Skin of body (tissue), 2 donors: ENCODE measurements around the gene AIFM2. TPM values are rescaled to one million over a fixed set of nuclear protein-coding genes. Genes with fewer than 3 reads are reported as not detected.
"Not testable (repeated sequence)": the region's sequence is repeated elsewhere in the genome, so short reads cannot be mapped to it uniquely, and the experiment has no call there.

Experiments
- DNase-seq: peaks from one replicate; lab custom pipeline; 2025; lab: John Stamatoyannopoulos, UW
- total RNA-seq: library from RNA; depleted of rRNA; stranded (reverse); fragments of >200 nt; gene quantifications from one replicate; pipeline ENCODE4 v1.2.3, GENCODE V29; 2014

AIFM2 gene
- total RNA-seq = 8.5 TPM

- DNase-seq = peak; percentile 13
Observed at GRCh38 chr10:70132098-70133029, at the start of gene AIFM2. Gene AIFM2 (minus strand): TSS chr10:70132825. CDS start chr10:70124084, 8,741 bp downstream.

DNA sequence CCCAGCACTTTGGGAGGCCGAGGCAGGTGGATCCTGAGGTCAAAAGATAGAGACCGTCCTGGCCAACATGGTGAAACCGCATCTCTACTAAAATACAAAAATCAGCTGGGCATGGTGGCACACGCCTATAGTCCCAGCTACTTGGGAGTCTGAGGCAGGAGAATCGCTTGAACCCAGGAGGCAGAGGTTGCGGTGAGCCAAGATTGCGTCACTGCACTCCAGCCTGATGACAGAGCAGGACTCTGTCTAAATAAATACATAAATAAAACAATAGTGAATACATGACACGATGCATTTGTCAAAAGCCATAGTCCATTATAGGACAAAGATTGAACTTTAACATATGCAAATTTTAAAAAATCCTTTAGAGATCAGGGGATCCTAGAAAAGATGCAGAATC lies 46.6 kb upstream of the AIFM2 start:
- DNase-seq = not testable (repeated sequence)

DNA sequence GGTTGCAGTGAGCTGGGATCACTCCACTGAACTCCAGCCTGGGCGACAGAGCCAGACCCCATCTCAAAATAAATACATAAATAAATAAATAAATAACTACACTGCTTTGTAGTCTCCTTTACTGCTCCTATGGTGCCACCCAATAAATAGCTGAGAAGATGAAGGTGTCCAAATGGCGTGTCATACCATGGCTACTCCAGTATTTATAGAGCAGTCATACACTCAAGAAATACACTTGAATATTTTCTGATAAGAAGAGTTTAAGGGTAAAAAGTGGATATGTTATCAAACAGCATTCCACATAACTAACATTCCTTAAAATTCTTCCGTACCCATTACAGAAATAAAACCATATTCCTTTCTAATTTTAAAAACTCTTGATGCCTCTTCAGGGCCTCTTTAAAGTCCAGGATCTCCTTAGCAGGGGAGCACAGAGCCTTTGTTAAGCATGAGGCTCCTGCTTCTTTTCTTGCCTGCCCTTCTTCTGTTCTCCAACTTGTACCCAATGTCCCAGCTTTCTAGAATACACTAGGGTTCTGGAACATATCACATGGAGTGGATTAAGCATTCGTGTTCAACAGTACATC lies 45.6 kb upstream of the AIFM2 start:
- DNase-seq = no peak

DNA sequence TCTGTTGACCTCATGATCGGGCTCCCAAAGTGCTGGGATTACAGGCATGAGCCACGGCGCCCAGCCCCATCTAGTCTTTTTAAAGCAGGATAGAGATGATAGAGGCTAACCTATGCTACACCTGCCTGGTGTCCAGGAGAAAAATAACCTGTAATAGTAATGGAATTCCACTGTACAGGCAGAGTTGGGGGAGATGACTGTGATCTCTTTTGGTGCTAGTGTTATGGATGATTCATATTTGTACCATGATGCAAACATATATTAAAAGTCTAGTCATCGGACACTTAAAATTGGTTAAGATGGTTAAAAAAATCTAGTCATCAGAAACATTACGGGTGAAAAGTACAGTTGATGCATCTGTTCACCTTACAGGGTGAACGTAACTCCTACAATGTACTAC lies 43.8 kb upstream of the AIFM2 start:
- DNase-seq = no peak

GRCh38 chr10:70175516-70175915 lies 42.9 kb upstream of the AIFM2 start:
- DNase-seq = no peak

GRCh38 chr10:70174058-70174741 lies 41.6 kb upstream of the AIFM2 start:
- DNase-seq = no peak

DNA sequence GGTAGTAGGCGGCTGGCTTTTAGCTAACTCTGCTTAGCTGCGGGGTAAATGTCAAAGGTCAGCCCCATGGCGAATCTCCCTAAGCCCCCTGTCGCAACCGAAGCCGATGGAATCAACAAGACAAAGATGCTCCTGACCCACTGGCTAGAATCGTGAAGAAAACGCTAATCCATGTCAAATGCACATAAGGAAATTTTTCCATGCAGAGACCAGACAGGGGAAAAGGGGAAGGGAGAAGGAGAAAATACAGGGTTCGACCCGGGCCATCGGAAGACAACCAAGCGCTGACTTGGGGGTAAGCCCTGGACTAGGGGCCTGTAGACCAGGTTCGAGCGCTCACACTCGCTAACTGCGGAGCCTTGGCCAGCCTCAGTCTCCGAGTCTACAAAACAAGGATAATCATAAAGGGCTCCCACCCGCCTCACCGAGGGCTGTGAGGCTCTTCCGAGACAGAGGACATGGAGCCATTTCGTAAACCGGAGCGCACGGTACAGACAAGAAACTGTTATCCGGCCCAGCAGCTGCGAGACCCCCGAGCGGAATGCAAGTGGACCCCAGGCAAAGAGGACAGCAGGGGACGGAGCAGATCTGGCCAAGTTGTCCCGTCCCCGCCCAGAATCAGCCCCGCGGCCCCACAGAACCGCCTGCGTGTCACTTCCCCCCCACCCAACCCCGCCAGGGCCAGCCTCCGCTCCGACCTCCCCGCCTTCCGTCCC lies 37.2 kb upstream of the AIFM2 start:
- DNase-seq = no peak

GRCh38 chr10:70169011-70169410 lies 36.4 kb upstream of the AIFM2 start:
- no peak for DNase-seq

DNA sequence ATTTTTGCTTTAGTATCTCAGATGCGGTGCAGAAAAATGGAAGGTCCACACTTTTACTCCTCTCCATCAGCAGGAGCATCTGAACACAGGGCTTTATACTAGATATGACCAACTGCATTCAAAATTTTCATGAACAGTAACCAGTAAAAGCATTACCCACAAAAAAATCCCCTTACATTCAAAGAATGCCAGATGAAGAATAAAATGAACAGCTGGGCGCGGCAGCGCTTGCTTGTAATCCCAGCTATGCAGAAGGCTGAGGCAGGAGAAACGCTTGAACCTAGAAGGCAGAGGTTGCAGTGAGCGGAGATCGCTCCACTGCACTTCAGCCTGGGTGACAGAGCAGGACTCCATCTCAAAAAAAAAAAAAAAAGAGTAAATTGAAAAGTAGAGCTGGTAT lies 34.6 kb upstream of the AIFM2 start:
- DNase-seq = no peak

DNA sequence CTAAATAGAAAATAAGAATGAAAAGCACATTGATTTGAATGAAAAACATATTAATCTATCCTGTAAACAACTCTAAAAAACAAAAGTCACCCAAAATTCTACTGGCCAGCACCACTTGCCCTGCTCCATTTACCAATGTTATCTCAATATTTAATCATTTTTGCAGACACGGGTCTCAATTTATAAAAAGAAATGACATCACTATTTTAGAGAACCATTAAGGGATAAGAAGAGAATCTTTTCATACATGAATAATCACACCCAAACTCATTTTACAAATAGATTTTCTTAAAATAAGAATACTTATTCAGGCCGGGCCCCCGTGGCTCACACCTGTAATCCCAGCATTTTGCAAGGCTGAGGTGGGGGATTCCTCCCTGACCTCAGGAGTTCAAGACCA lies 33.8 kb upstream of the AIFM2 start:
- no peak for DNase-seq

DNA sequence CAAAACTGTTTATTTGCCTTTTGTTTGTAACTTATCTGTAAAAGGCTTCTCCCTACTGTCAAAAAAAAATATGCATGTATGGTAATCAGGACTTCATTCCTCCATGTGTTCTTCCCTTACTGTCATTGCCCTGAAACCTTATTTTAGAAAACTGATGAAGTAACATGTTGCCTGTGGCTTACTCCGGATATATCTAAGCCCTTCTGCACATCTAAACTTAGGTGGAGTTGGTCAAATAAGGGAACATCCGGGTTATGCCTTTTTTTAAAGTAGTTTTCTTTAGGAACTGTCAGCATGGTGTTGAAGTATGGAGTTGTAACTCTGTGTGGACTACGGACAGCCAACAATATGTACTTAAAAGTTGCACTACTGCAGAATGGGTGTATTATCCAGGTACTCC lies 31.5 kb upstream of the AIFM2 start:
- no peak for DNase-seq

GRCh38 chr10:70163448-70163847 lies 30.8 kb upstream of the AIFM2 start:
- DNase-seq = no peak

- DNase-seq = no peak
Observed at GRCh38 chr10:70162892-70163201, 30.2 kb upstream of the AIFM2 start.

DNA sequence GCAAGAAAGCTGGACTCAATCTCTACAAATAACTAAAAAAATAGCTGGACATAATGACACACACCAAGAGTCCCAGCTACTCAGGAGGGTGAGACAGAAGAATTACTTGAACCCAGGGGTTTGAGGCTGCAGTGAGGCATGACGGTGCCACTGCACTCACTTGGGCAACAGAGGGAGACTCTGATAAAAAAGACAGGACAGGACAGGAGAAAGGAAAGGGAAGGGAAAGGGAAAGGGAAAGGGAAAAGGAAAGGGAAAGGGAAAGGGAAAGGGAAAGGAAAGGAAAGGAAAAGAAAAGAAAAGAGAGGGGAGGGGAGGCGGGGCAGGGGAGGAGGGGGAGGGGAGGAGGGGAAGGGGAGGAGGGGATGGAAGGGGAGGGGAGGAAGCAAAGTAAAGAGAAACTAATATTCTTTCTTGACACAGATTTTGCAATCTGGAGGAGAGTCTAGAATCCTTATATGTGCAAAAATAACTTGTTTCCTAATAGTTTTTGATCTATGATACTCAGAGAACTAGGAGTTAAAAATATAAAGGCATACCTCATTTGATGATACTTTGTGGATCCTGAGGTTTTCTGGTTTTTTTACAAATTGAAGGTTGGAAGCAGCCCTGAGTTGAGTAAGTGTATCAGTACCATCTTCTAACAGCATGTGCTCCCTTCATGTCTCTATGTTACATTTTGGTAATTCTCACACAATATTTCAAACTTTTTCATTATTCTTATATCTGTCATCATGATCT lies 29.7 kb upstream of the AIFM2 start:
- DNase-seq = no peak

GRCh38 chr10:70160798-70161197 lies 28.2 kb upstream of the AIFM2 start:
- DNase-seq = no peak

DNA sequence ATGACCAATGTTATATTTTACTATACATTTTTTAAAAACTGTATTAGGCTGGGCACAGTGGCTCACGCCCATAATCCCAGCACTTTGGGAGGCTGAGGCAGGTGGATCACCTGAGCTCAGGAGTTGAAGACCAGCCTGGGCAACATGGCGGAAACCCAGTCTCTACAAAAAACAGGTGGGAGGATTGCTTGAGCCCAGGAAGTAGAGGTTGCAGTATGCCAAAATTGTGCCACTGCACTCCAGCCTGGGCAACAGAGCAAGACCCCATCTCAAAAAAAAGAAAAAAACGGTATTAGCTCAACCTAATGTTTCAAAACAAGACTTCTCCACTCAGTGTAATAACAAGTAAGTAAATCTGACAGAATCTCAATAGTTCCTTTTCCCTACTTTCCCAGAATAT lies 26.7 kb upstream of the AIFM2 start:
- DNase-seq = not testable (repeated sequence)

DNA sequence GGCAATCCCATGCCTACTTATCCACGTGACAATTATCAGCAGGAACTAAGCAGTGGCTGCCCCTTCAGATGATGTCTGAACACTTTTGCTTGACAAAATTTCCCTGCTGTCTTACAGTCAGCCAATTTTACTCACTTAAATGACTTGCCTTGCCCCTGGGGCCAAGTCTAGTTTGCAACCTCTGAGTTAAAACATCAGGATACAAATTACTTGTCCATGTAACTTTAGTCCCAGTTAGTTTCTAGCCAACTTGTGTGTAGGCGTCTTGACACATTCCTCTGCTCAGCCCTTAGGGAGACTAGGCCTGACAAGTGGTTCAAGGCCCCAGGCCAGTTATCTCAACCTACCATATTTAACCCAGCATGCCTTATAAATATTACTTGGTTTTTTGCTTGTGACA lies 25.5 kb upstream of the AIFM2 start:
- DNase-seq = no peak

- no peak for DNase-seq
Observed at GRCh38 chr10:70155255-70155838, 22.7 kb upstream of the AIFM2 start.

- no peak for DNase-seq
Observed at GRCh38 chr10:70148516-70148915, 15.9 kb upstream of the AIFM2 start.

- no peak for DNase-seq
Observed at GRCh38 chr10:70147259-70147625, 14.6 kb upstream of the AIFM2 start.
